T follicular helper cell (primary cell): ENCODE data around the gene DIP2B.

ENCODE experiments used
- DNase-seq: peaks from one replicate; pipeline ENCODE4 v3.0.0-alpha.2; 2020; ENCODE audit warnings: low read depth

DIP2B gene

GRCh38 chr12:50611021-50611744 lies 106.4 kb downstream of the DIP2B start:
- DNase-seq, result no peak

DNA sequence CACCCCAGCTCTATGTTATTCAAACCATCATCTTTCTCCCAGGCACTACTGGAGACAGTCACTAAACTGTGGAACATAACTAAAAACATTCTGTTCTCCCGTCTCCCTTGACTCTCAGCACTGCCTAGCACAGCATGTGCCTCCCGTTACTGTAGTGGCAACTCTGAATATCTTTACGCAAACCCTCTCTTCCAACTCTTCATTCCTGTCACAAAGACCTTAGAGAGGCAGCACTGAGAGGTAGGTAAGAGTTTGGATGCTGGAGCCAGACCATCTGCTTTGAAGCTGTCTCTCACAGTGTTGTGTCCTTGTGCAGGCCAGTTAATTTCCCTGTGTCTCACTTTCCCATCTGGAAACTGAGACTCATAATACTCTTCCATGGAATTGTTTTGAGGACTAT lies 108.1 kb downstream of the DIP2B start:
- DNase-seq, result no peak

GRCh38 chr12:50613463-50613862 lies 108.7 kb downstream of the DIP2B start:
- no peak for DNase-seq

- no peak for DNase-seq
Measured at GRCh38 chr12:50614167-50614759, 109.5 kb downstream of the DIP2B start.

- no peak for DNase-seq
Measured at GRCh38 chr12:50615145-50615906, 110.5 kb downstream of the DIP2B start.

GRCh38 chr12:50615907-50616296 lies 111.1 kb downstream of the DIP2B start:
- DNase-seq, result no peak

DNA sequence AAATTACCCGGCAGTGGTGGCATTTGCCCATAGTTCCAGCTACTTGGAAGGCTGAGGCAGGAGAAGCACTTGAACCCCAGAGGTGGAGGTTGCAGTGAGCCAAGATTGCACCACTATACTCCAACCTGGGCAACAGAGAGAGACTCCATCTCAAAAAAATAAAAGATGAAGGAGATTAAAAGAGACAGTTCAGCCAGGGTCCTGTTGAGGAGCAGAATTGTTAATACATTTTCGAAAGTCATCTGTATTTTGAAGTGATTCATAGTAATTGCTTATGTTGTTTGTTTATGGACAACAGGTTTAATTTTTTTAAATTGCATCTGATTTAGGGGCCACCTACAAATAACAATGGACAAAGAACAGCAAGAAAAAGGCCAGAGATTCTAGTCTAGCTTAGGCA lies 112.9 kb downstream of the DIP2B start:
- DNase-seq, result no peak

DNA sequence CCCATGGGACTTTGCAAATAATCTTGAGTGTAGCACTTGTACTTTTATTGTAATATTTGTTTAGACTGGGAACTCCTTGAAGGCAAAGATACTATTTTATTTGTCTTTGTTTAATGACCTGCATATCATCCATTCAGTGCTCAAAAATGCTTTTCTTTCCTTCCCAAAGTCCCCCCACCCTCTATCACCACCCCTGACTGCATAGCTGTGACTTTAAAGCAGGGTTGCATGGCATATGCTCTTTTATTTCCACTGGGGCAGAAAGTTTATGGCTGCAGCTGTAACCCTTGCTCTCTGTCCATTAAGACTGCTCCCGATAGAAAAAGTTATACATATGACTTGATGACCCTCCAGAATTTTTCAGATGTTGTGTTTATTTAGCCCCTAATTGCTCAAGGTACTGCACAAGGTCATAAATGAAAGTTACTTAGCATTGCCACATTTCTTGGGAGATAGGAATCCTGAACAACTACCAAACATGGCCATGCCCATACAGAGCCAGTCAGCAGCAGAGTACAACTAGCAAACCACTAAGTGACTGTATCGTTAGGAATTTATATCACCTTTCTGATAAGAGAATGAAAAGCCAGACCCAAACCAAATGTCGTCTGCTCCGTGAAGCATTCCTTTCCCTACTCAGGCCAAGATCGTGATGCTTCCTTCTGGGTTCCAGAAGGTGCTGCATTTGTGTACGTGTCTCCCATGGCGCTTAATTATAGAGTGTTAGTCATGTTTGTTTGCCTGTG lies 114.3 kb downstream of the DIP2B start:
- no peak for DNase-seq

DNA sequence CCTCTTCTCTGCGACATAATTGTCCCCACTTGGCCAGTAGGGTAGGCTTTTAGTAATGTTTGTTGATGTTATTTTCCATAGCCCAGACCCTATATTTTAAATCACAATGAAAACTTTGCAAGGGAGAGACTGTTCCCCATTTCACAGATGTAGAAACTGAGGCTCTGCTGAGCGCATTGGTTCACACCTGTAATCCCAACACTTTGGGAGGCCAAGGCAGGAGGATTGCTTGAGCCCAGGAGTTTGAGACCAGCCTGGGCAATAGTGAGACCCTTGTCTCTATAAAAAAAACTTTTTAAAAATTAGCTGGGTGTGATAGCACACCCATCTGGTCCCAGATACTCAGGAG lies 114.8 kb downstream of the DIP2B start:
- no peak for DNase-seq

DNA sequence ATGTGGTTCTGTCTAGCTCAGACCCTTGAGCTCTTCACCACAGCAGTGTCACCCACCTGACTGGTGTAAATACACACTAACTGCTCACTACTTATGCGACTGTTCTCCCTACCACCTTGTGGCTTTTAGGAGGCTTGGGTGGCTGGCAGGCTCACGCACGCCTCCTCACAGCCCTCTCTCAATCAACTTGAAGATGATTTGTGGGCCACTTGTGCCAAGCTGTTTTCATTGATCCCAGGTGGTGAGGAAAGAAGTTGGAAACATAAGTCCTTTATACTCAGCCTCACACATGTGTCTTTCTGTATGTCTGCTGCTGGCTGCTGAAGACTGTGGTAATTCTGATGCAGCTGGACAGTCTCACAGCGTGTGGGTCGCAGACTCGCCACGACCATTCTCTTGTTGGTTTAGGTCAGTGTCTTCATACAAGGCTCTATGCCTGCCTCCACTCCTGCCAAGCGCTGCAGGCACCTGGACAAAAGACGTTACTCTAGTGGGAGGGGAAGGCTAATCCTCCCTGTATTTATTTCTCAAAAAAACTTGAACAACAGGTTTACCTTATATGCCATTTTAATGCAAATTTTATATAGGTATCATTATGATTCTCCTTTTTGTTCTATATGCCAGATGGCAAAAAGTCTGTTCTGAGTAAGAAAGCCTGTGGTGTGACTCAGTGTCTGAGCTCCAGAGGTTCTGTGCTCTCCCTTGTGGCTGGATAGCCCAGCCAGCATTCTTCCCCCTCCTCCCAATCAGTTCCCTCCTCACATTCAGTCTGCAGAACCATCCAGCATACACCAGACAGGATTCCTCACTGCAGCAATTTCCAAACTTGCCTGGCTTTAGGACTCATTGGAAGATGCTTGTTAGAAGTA lies 115.6 kb downstream of the DIP2B start:
- no peak for DNase-seq

GRCh38 chr12:50620978-50621360 lies 116.2 kb downstream of the DIP2B start:
- DNase-seq, result no peak

GRCh38 chr12:50621399-50622300 lies 116.9 kb downstream of the DIP2B start:
- no peak for DNase-seq

- DNase-seq, result no peak
Measured at GRCh38 chr12:50625029-50625925, 120.5 kb downstream of the DIP2B start.

- no peak for DNase-seq
Measured at GRCh38 chr12:50626026-50626425, 121.2 kb downstream of the DIP2B start.

DNA sequence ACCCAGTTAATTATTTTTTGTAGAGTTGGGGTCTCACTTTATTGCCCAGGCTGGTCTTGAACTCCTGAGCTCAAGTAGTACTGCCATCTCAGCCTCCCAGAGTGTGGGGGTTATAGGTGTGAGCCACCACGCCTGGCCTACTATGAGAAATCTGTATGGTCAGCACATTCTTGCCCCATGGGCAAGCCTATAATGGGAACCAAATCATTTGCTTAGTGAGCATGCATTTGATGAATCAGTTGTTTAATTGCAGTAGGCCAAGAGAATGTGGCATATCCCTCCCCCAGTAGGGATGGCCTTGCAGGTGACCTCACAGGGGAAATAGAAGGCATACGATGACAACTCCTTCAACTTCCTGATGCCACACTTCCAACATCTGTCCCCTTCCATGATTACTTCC lies 122.7 kb downstream of the DIP2B start:
- DNase-seq, result no peak

DNA sequence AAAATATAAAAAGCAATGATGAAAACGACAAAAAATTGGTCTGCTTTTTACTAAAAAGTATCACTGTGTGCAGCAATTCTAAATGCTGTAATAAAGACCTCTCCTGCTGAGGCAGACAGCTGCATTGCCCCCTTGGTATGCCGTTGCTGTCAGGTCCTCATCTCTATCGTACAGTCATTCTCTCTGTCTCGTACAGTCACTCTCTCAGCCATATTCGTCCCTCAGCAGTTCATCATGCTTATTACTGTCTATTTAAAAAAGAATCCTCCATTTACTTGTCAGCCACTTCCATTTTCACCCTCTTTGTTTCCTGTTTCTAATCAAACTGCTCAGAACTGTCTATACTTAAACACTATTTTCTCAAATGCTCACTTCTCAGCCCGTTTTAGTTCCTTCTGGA lies 123.6 kb downstream of the DIP2B start:
- DNase-seq, result no peak

DNA sequence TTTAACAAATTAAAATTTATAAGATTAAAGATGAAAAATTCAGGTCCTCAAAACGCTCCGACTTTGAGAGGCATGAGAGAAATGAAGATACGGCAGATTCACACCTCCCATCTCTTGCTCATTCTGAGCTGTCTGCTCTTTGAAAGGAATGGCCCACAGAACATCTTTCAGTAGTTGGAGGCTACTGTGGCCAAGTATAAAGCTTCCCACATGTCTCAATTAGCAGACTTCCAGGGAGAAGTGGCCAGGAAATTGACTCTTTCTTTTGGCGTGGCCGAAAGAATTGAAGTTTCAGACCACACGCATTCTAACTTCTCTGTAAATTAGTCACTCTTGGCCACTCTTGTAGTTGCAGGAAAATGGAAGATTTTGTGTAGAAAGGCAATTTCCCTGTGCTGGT lies 129.2 kb downstream of the DIP2B start:
- DNase-seq, result no peak

DNA sequence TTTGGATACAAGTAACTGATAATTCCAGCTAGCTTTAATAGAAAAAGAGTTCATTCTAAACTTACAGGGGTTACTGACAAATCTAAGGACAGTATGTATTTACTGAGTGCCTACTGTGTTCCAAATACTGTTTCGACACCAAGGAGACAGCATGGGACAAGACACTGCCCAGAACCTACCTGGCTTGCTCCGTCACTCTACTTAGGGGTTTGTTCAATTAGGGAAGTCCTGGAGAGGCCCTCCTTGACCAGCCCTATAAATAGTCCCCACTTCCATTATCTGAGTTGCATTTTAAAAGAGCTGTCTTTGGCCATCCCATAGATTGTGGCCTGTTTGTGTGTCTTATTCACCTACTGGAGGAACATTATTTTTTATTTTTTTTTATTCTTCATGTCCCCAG lies 129.6 kb downstream of the DIP2B start:
- no peak for DNase-seq

DNA sequence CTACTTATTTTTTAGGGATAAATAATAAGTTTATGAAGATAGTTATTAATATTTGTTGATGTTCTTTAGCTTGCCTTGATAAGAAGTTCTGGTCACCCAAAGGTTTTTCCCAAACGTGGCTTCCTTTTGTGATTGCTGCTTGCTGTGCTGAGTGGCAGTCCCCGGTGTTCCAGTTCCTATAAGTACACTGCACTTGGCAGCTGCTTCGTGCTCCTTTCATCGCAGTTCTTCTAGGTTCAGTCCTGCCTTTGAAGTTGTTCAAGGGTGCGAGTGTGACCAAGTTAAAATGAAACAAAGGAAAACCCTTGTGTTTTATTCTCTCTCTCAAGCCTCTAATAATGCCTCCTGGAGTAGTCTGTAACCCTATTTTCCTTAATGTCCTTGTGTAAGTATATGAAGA lies 130.6 kb downstream of the DIP2B start:
- DNase-seq, result no peak

- DNase-seq, result no peak
Measured at GRCh38 chr12:50635857-50636256, 131.1 kb downstream of the DIP2B start.
